Measurements from ENCODE around the gene SGCA. TPM values are rescaled to one million over a fixed set of nuclear protein-coding genes. Genes with fewer than 3 reads are reported as not detected.

SGCA gene
- total and polyA plus RNA-seq, 2 of the 13 experiments (the other 11 are each of a cell fraction or from before 2014, with no cell fraction given): not detected

GRCh38 chr17:50183421-50183994 lies 17.7 kb downstream of the SGCA start (continued):
- TF ChIP-seq TFAP4 (IDR thresholded peaks at IDR 0.05; ENCODE audit: borderline replicate concordance, low read depth): no peak
- TF ChIP-seq RFX3 (CRISPR knock-in tag; IDR thresholded peaks at IDR 0.05): no peak
- no peak for TF ChIP-seq RBAK (CRISPR knock-in tag; IDR thresholded peaks at IDR 0.05)
- TF ChIP-seq NONO (IDR thresholded peaks at IDR 0.05): no peak
- TF ChIP-seq NONO (CRISPR knock-in tag; conservative IDR thresholded peaks at IDR 0.05): no peak

GRCh38 chr17:50184064-50184463 lies 18.3 kb downstream of the SGCA start:
- no peak overlapping the region for H2AFZ ChIP-seq (ENCODE audit: low read length)
- no peak overlapping the region for H3K4me2 ChIP-seq (ENCODE audit: low read depth, low read length)
- H3K4me3 ChIP-seq (replicated peaks in 1 of 3; ENCODE audit: insufficient read depth in 1 of 3, low read depth in 2 of 3, low read length in 3 of 3): no peak overlapping the region
- in situ Hi-C loops (cut with HindIII; ENCODE audit: extremely low pct_ligation_motif_present, low pct_unique_long_range_greater_than_20kb) (no loop called here), intact Hi-C loops (cut with micrococcal nuclease; ENCODE audit: unreplicated experiment) (no loop called here)
- no peaks in the 10 kb centered on the region for H3K79me2 ChIP-seq (ENCODE audit: insufficient read depth, low read length)
- no peaks in the 10 kb centered on the region for H3K9me3 ChIP-seq (ENCODE audit: low read length)
- no peaks in the 10 kb centered on the region for H4K20me1 ChIP-seq (ENCODE audit: insufficient read depth, low read length)
- H3K9ac ChIP-seq (ENCODE audit: insufficient read depth, low read depth, low read length): no peak overlapping the region
- 5% methylated on average over 8 of the region's 8 CpGs for WGBS (ENCODE audit: low lambda C conversion rate)
- FAIRE-seq: no peak
- ATAC-seq: no peak
- ChIA-PET CTCF (ENCODE audit: low intra/inter-chr PET ratio, low total read pairs) (no interaction called here), POLR2A (no interaction called here)
- peaks cover 15 to 62% of the 10 kb centered on the region in 2 experiments for H3K27me3 ChIP-seq (ENCODE audit: control insufficient read depth in 1 of 2, insufficient read depth in 2 of 2, low read length in 2 of 2)
- H3K4me1 ChIP-seq (ENCODE audit: insufficient read depth, low read length): peaks cover 15% of the 10 kb centered on the region
- H3K27ac ChIP-seq (ENCODE audit: extremely low read length, insufficient read depth, low read length): no peak overlapping the region
- DNase-seq (ENCODE audit: low spot score): no peak
- no peaks in the 10 kb centered on the region for H3K36me3 ChIP-seq (replicated peaks in 1 of 2; ENCODE audit: control insufficient read depth in 1 of 2, insufficient read depth in 2 of 2, low read length in 2 of 2)
- no TSS peak for BruUV-seq (replicated peaks)
- TF ChIP-seq ZBTB34 (CRISPR knock-in tag; IDR thresholded peaks at IDR 0.05): no peak
- no peak for TF ChIP-seq ZBTB14 (CRISPR knock-in tag; IDR thresholded peaks at IDR 0.05)
- TF ChIP-seq IKZF5 (CRISPR knock-in tag; IDR thresholded peaks at IDR 0.05): no peak
- no peak for TF ChIP-seq PRMT3 (CRISPR knock-in tag; IDR thresholded peaks at IDR 0.05; ENCODE audit: borderline replicate concordance, low read depth)
- no peak for TF ChIP-seq SOX5 (CRISPR knock-in tag; IDR thresholded peaks at IDR 0.05; ENCODE audit: borderline replicate concordance)
- no peak for TF ChIP-seq ZNF770 (CRISPR knock-in tag; IDR thresholded peaks at IDR 0.05)
- no peak for TF ChIP-seq NR2C2 (CRISPR knock-in tag; IDR thresholded peaks at IDR 0.05; ENCODE audit: borderline replicate concordance)
- no peak for TF ChIP-seq TBX3 (IDR thresholded peaks at IDR 0.05; ENCODE audit: borderline replicate concordance)
- no peak for TF ChIP-seq ZNF414 (CRISPR knock-in tag; IDR thresholded peaks at IDR 0.05)
- TF ChIP-seq TAF15 (IDR thresholded peaks at IDR 0.05; ENCODE audit: low read depth, low read length, poor library complexity, severe bottlenecking): no peak
- no peak for TF ChIP-seq JARID2 (CRISPR knock-in tag; IDR thresholded peaks at IDR 0.05; ENCODE audit: insufficient replicate concordance)
